Karpas-422 (cell line): Measurements from ENCODE around the gene SERPINB12. TPM values are rescaled to one million over a fixed set of nuclear protein-coding genes. Genes with fewer than 3 reads are reported as not detected.

Experiments used
- DNase-seq: peaks from one replicate; pipeline ENCODE4 v3.0.0-alpha.2; 2015
- H2AFZ ChIP-seq: fragments of 200-600 bp; sonication (generic); 2 replicates; pipeline ENCODE4 v1.6.1; 2014; ENCODE audit warnings: antibody characterized with exemption, low read length, mixed read lengths
- H3K27ac ChIP-seq: fragments of 200-600 bp; sonication (generic); 2 replicates; pipeline ENCODE4 v1.5.1; 2014; ENCODE audit warnings: mild to moderate bottlenecking, low read length, moderate library complexity
- H3K27me3 ChIP-seq: fragments of 200-600 bp; sonication (generic); 2 replicates; pipeline ENCODE4 v1.6.1; 2014; ENCODE audit warnings: low read length, mixed read lengths
- H3K36me3 ChIP-seq: fragments of 200-600 bp; sonication (generic); 2 replicates; pipeline ENCODE4 v1.6.1; 2014; ENCODE audit warnings: low read length, mixed read lengths; ENCODE audit not compliant: insufficient read depth
- H3K4me1 ChIP-seq: fragments of 200-600 bp; sonication (generic); 2 replicates; pipeline ENCODE4 v1.6.1; 2014; ENCODE audit warnings: mild to moderate bottlenecking, low read length, mixed read lengths
- H3K4me2 ChIP-seq: fragments of 200-600 bp; sonication (generic); 2 replicates; pipeline ENCODE4 v1.6.1; 2014; ENCODE audit warnings: low read length, low read depth, mild to moderate bottlenecking; ENCODE audit not compliant: poor library complexity, severe bottlenecking
- H3K4me3 ChIP-seq: fragments of 200-600 bp; sonication (generic); 2 replicates; pipeline ENCODE4 v1.5.1; 2014; ENCODE audit warnings: mild to moderate bottlenecking, antibody characterized with exemption, low read length, mixed read lengths
- H3K79me2 ChIP-seq: fragments of 200-600 bp; sonication (generic); 2 replicates; pipeline ENCODE4 v1.6.1; 2014; ENCODE audit warnings: mild to moderate bottlenecking, low read length, mixed read lengths
- H3K9ac ChIP-seq: fragments of 200-600 bp; sonication (generic); 2 replicates; pipeline ENCODE4 v1.6.0; 2014; ENCODE audit warnings: low read length
- H3K9me2 ChIP-seq: fragments of 200-600 bp; sonication (generic), shearing (Covaris generic); replicated peaks from 2 replicates; pipeline ENCODE4 v1.6.0; 2014; ENCODE audit warnings: mild to moderate bottlenecking, low read length, moderate library complexity; ENCODE audit not compliant: insufficient read depth
- H3K9me3 ChIP-seq: fragments of 300-700, 200-600 bp; sonication (generic); 2 replicates; pipeline ENCODE4 v1.6.1; 2014; ENCODE audit warnings: low read length, mixed read lengths
- H4K20me1 ChIP-seq: fragments of 200-600 bp; sonication (generic); 2 replicates; pipeline ENCODE4 v1.6.1; 2014; ENCODE audit warnings: mild to moderate bottlenecking, antibody characterized with exemption, low read length, low read depth; ENCODE audit not compliant: insufficient read depth
- total RNA-seq: library from RNA; depleted of rRNA; stranded (reverse); fragments of >200 nt; shearing (Covaris generic); gene quantifications from 2 replicates; pipeline ENCODE4 v1.2.3, GENCODE V29; 2014; ENCODE audit warnings: low replicate concordance; rRNA removed

Gene SERPINB12
- total RNA-seq, 1 experiment from 2014 or later = not detected

DNA sequence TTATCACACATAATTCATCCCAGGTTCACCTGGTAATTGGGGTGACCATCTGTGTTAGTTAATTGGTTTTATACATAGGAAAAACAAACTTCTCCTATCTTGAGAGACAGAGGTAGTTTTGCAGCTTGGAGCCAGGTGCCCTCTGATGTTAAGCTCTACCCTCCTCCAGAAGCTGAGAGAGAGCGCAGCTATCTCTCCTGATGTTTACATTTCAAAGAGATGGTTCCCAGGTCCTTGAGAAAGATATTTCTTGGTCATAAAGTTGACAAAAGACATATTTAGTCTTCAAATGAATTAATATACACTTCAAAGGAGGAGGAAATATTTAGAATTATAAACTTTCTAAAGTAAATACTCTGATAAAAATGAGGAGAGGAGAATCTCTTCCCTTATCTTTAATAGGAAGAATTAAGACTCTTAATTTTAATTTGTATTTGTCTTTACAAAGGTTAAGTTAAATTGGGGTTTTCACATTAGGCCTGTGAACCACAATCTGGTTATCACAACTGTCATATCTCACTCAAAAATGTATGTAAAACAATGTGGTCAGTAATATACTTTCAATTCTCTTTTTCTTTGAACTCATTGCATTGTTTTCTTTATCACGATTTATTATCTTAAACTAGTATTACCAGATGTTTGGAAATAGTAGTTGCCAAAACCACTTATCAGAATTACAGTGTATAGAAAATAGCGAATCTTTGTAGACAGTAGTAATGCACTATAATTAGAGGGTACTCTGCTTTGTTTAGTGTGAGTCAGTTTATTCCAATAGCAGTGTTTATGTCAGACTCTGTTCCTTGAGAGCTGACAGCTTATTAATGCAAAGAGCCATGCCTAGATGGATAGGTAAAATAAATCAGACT is 75.1 kb downstream of the SERPINB12 start:
- no peak overlapping the region for H3K9ac ChIP-seq
- no peak overlapping the region for H3K4me2 ChIP-seq
- H3K36me3 ChIP-seq = no peaks in the 10 kb centered on the region

DNA sequence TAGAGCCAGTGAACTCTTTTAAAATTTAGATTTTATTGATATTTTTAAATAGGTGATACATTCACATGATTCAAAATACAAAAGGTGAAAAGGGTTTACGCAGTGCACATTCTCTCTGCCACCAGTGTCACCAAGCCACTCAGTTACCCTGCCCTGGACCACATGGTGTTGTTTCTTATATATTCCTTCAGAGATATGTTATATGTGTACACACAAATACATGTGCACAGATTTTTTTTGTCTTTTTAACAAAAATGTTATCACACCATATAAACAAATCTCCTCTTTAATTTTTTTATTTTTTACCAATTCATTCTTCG is 75.7 kb downstream of the SERPINB12 start:
- peaks cover 7% of the 10 kb centered on the region; the same call in 1 of the 2 replicates for H3K9me3 ChIP-seq
- no peak for DNase-seq
- no peak overlapping the region for H3K4me2 ChIP-seq
- H3K36me3 ChIP-seq = no peaks in the 10 kb centered on the region
- no peak overlapping the region for H3K27ac ChIP-seq
- H3K4me3 ChIP-seq = no peak overlapping the region
- H3K79me2 ChIP-seq = no peaks in the 10 kb centered on the region
- H3K27me3 ChIP-seq = 0 out of 2 replicates have a peak, but pooled peaks cover 3% of the 10 kb centered on the region
- no peak overlapping the region for H3K9ac ChIP-seq
- H3K9me2 ChIP-seq = 0 out of 2 replicates have a peak, but pooled peaks cover 6% of the 10 kb centered on the region
- peaks cover 11% of the 10 kb centered on the region for H3K4me1 ChIP-seq
- no peak overlapping the region for H2AFZ ChIP-seq
- no peaks in the 10 kb centered on the region for H4K20me1 ChIP-seq

More for the DNA sequence above, 75.1 kb downstream of the SERPINB12 start:
- 0 out of 2 replicates have a peak, but pooled peaks cover 3% of the 10 kb centered on the region for H3K27me3 ChIP-seq
- no peak overlapping the region for H3K27ac ChIP-seq
- H3K9me2 ChIP-seq = 0 out of 2 replicates have a peak, but pooled peaks cover 6% of the 10 kb centered on the region
- no peaks in the 10 kb centered on the region for H4K20me1 ChIP-seq
- no peak overlapping the region for H2AFZ ChIP-seq
- H3K4me1 ChIP-seq = peaks cover 11% of the 10 kb centered on the region
- peaks cover 7% of the 10 kb centered on the region; the same call in 1 of the 2 replicates for H3K9me3 ChIP-seq
- H3K4me3 ChIP-seq = no peak overlapping the region
- H3K79me2 ChIP-seq = no peaks in the 10 kb centered on the region
- no peak for DNase-seq

Other genes with a start within 250 kb of the SERPINB12 start
- gene BCL2, start 222.6 kb upstream of the SERPINB12 start, total RNA-seq = 263 and 271 TPM in 2 replicates
- gene KDSR, start 175.2 kb upstream of the SERPINB12 start, total RNA-seq = 56.8 and 64.4 TPM in 2 replicates
- gene VPS4B, start 119.9 kb upstream of the SERPINB12 start, total RNA-seq = 58.5 and 62.7 TPM in 2 replicates
- 1.0 TPM in 1 of 2 replicates, not detected in the other for gene SERPINB5, start 65.4 kb upstream of the SERPINB12 start, total RNA-seq
- gene SERPINB13, start 45.0 kb downstream of the SERPINB12 start, total RNA-seq = not detected in 2 replicates
- gene SERPINB4, start 101.9 kb downstream of the SERPINB12 start, total RNA-seq = not detected in 2 replicates
- gene SERPINB3, start 119.5 kb downstream of the SERPINB12 start, total RNA-seq = not detected in 2 replicates
- gene SERPINB11, start 160.6 kb downstream of the SERPINB12 start, total RNA-seq = not detected in 2 replicates
- 2.8 TPM in 1 of 2 replicates, not detected in the other for gene SERPINB7, start 233.0 kb downstream of the SERPINB12 start, total RNA-seq